GM23338 (cell line): Measurements from ENCODE around the gene RAB3GAP1. TPM values are rescaled to one million over a fixed set of nuclear protein-coding genes. Genes with fewer than 3 reads are reported as not detected.

ENCODE experiments used
- ATAC-seq: fragments of 200-7000 bp; cut with Tn5 transposase; 3 replicates; pipeline ENCODE4 v1.9.1; 2020
- DNase-seq: peaks from one replicate; pipeline ENCODE4 v3.0.0-alpha.2; 2015; ENCODE audit warnings: low spot score
- H2AFZ ChIP-seq: fragments of 200-600 bp; sonication (generic); 2 replicates; pipeline ENCODE4 v1.8.0; 2016; ENCODE audit warnings: antibody characterized with exemption, mild to moderate bottlenecking, moderate library complexity
- H3F3A ChIP-seq: fragments of 200-600 bp; sonication (generic); replicated peaks from 2 replicates; pipeline ENCODE4 v1.8.0; 2017; ENCODE audit warnings: antibody characterized with exemption, mixed run types, low read depth
- H3K27ac ChIP-seq: fragments of 200-600 bp; sonication (generic); 2 replicates; pipeline ENCODE4 v1.6.1; 2016; ENCODE audit warnings: low read depth
- H3K27me3 ChIP-seq: fragments of 200-600 bp; sonication (generic); 2 replicates; pipeline ENCODE4 v1.8.0; 2016; ENCODE audit warnings: mild to moderate bottlenecking, mixed run types, moderate library complexity; ENCODE audit not compliant: insufficient read depth
- H3K36me3 ChIP-seq: fragments of 200-600 bp; sonication (generic); 2 replicates; pipeline ENCODE4 v1.8.0; 2016; ENCODE audit warnings: mild to moderate bottlenecking; ENCODE audit not compliant: insufficient read depth
- H3K4me1 ChIP-seq: fragments of 200-600 bp; sonication (generic); 2 replicates; pipeline ENCODE4 v1.8.0; 2016; ENCODE audit warnings: mild to moderate bottlenecking, moderate library complexity; ENCODE audit not compliant: insufficient read depth
- H3K4me2 ChIP-seq: fragments of 200-600 bp; sonication (generic); 2 replicates; pipeline ENCODE4 v1.7.1; 2017; ENCODE audit warnings: mixed run types
- H3K4me3 ChIP-seq: fragments of 200-600 bp; sonication (generic); 2 replicates; pipeline ENCODE4 v1.6.1; 2016; ENCODE audit warnings: mixed run types
- H3K79me2 ChIP-seq: fragments of 200-600 bp; sonication (generic); replicated peaks from 2 replicates; pipeline ENCODE4 v1.8.0; 2017; ENCODE audit warnings: mild to moderate bottlenecking; ENCODE audit not compliant: insufficient read depth
- H3K9me2 ChIP-seq: fragments of 200-600 bp; sonication (generic); 2 replicates; pipeline ENCODE4 v1.8.0; 2017; ENCODE audit not compliant: insufficient read depth
- H4K20me1 ChIP-seq: fragments of 200-600 bp; sonication (generic); replicated peaks from 2 replicates; pipeline ENCODE4 v1.8.0; 2017; ENCODE audit warnings: mild to moderate bottlenecking; ENCODE audit not compliant: insufficient read depth
- H3K27ac Mint-ChIP-seq: 2 replicates; pipeline ENCODE4 v1.8.0; 2020; ENCODE audit warnings: inconsistent platforms, mild to moderate bottlenecking, moderate library complexity, mixed read lengths
- H3K27me3 Mint-ChIP-seq: 3 replicates; pipeline ENCODE4 v1.8.0; 2022; ENCODE audit warnings: low read depth, mild to moderate bottlenecking, moderate library complexity, mixed read lengths, inconsistent platforms; ENCODE audit not compliant: insufficient read depth, poor library complexity
- H3K36me3 Mint-ChIP-seq: 3 replicates; pipeline ENCODE4 v1.8.0; 2021; ENCODE audit warnings: low read depth, mild to moderate bottlenecking, inconsistent platforms, moderate library complexity, mixed read lengths
- H3K4me1 Mint-ChIP-seq: 3 replicates; pipeline ENCODE4 v1.8.0; 2020; ENCODE audit warnings: mild to moderate bottlenecking, inconsistent platforms, mixed read lengths
- H3K4me3 Mint-ChIP-seq: 3 replicates; pipeline ENCODE4 v1.8.0; 2021; ENCODE audit warnings: moderate library complexity, mild to moderate bottlenecking, inconsistent platforms, mixed read lengths
- H3K9me3 Mint-ChIP-seq: 3 replicates; pipeline ENCODE4 v1.8.0; 2020; ENCODE audit warnings: moderate library complexity, mild to moderate bottlenecking, inconsistent platforms, mixed read lengths
- CREB1 ChIP-seq: fragments of 250-450 bp; sonication (Bioruptor Pico); IDR thresholded peaks from 2 replicates; pipeline ENCODE4 v1.5.0; 2020; ENCODE audit warnings: low read depth, mild to moderate bottlenecking, moderate library complexity
- EZH2 ChIP-seq: fragments of 200-600 bp; sonication (generic); IDR thresholded peaks from one replicate; pipeline ENCODE4 v1.8.0; 2017; ENCODE audit warnings: antibody characterized with exemption, mild to moderate bottlenecking, low read depth; ENCODE audit not compliant: unreplicated experiment
- EZH2phosphoT487 ChIP-seq: fragments of 200-600 bp; sonication (generic); IDR thresholded peaks from one replicate; pipeline ENCODE4 v1.8.1; 2018; ENCODE audit warnings: antibody characterized with exemption; ENCODE audit not compliant: unreplicated experiment
- JUNB ChIP-seq: IDR thresholded peaks from one replicate; pipeline ENCODE4 v1.6.1; 2016; ENCODE audit warnings: antibody characterized with exemption; ENCODE audit not compliant: unreplicated experiment
- NANOG ChIP-seq: IDR thresholded peaks from 2 replicates; pipeline ENCODE4 v1.6.1; 2016; ENCODE audit warnings: antibody characterized with exemption, borderline replicate concordance
- POLR2AphosphoS5 ChIP-seq: IDR thresholded peaks from 2 replicates; pipeline ENCODE4 v1.6.1; 2016; ENCODE audit warnings: antibody characterized with exemption, low read depth
- STAT1 ChIP-seq: IDR thresholded peaks from one replicate; pipeline ENCODE4 v1.6.1; 2016; ENCODE audit warnings: antibody characterized with exemption; ENCODE audit not compliant: unreplicated experiment
- ZNF114 ChIP-seq: fragments of 250-450 bp; sonication (Bioruptor Pico); IDR thresholded peaks from 2 replicates; pipeline ENCODE4 v1.5.0; 2020; ENCODE audit warnings: mild to moderate bottlenecking, moderate library complexity
- ZNF331 ChIP-seq: fragments of 250-450 bp; sonication (Bioruptor Pico); IDR thresholded peaks from 2 replicates; pipeline ENCODE4 v1.5.0; 2020; ENCODE audit warnings: low read depth, mild to moderate bottlenecking, moderate library complexity
- polyA plus RNA-seq: library from polyadenylated mRNA; unstranded; fragments of >200 nt; fragmentation: Nextera tagmentation; extraction: Ambion mirVana; gene quantifications from 2 replicates; pipeline ENCODE4 v1.2.1, GENCODE V29; 2016
- total RNA-seq: library from RNA; depleted of rRNA; stranded (reverse); fragments of >200 nt; shearing (Covaris generic); gene quantifications from 2 replicates; pipeline ENCODE4 v1.2.3, GENCODE V29; 2014
- TF ChIP-seq, protein P1 (sequence below), 2 experiments: fragments of 200-600 bp in 1 of 2; sonication (generic) in 1 of 2; conservative IDR thresholded peaks; 2 replicates each; pipeline versions ENCODE4 v1.5.1 to v1.6.1; 2016 to 2017; ENCODE audit warnings: antibody characterized with exemption in 2 of 2, low read depth in 2 of 2, mild to moderate bottlenecking in 2 of 2, moderate library complexity in 1 of 2
- TF ChIP-seq, protein P2 (sequence below): IDR thresholded peaks from one replicate; pipeline ENCODE4 v1.6.1; 2018; ENCODE audit warnings: antibody characterized with exemption; ENCODE audit not compliant: unreplicated experiment
- TF ChIP-seq, protein P3 (sequence below): IDR thresholded peaks from 2 replicates; pipeline ENCODE4 v1.6.1; 2016; ENCODE audit warnings: antibody characterized with exemption
- TF ChIP-seq, protein P4 (sequence below): fragments of 250-450 bp; sonication (Bioruptor Pico); IDR thresholded peaks from 2 replicates; pipeline ENCODE4 v1.5.0; 2020; ENCODE audit warnings: mild to moderate bottlenecking, moderate library complexity

The RAB3GAP1 gene
- total and polyA plus RNA-seq, 2 experiments from 2014 or later: 22.5 to 40.4 TPM

DNA sequence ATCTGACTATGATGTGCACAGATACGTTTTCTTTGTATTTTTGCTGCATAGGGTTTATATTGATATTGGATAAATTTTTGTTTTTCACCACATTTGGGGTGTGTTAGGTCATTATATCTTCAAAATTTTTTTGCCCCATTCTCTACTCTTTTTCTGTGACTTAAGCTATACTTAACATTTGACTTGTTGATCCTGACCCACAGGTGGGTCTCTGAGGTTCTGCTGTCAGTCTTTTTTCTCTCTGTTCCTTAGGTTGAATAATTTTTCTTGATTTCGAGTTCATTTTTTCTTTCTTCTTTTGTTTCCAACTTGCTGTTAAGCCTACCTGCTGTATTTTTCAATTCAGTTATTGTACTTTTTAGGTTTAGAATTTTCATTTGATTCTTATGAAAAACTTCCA, 12.1 kb downstream of the RAB3GAP1 start:
- no peak overlapping the region for H3K4me3 Mint-ChIP-seq
- Histone ChIP-seq H3F3A (no peaks in the 10 kb centered on the region), H3K4me1 (no peaks in the 10 kb centered on the region), H3K27me3 (no peaks in the 10 kb centered on the region), H2AFZ (no peak overlapping the region), H3K27ac (no peak overlapping the region), H4K20me1 (peaks cover 13% of the 10 kb centered on the region), H3K9me2 (no peaks in the 10 kb centered on the region), H3K36me3 (peaks cover 3% of the 10 kb centered on the region), H3K4me3 (no peak overlapping the region), H3K4me2 (no peak overlapping the region), H3K79me2 (peaks cover 88% of the 10 kb centered on the region)
- ATAC-seq (no peak), DNase-seq (no peak)
- TF ChIP-seq ZNF114 (CRISPR knock-in tag) (no peak), POLR2AphosphoS5 (no peak), JUNB (no peak), EZH2phosphoT487 (no peak), STAT1 (no peak), NANOG (no peak), EZH2 (no peak), ZNF331 (no peak), CREB1 (CRISPR knock-in tag) (no peak)
- TF ChIP-seq, protein P1, sequence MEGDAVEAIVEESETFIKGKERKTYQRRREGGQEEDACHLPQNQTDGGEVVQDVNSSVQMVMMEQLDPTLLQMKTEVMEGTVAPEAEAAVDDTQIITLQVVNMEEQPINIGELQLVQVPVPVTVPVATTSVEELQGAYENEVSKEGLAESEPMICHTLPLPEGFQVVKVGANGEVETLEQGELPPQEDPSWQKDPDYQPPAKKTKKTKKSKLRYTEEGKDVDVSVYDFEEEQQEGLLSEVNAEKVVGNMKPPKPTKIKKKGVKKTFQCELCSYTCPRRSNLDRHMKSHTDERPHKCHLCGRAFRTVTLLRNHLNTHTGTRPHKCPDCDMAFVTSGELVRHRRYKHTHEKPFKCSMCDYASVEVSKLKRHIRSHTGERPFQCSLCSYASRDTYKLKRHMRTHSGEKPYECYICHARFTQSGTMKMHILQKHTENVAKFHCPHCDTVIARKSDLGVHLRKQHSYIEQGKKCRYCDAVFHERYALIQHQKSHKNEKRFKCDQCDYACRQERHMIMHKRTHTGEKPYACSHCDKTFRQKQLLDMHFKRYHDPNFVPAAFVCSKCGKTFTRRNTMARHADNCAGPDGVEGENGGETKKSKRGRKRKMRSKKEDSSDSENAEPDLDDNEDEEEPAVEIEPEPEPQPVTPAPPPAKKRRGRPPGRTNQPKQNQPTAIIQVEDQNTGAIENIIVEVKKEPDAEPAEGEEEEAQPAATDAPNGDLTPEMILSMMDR (conservative IDR thresholded peaks at IDR 0.05; ENCODE audit: low read depth in 2 of 2): no peak
- TF ChIP-seq, protein P2, sequence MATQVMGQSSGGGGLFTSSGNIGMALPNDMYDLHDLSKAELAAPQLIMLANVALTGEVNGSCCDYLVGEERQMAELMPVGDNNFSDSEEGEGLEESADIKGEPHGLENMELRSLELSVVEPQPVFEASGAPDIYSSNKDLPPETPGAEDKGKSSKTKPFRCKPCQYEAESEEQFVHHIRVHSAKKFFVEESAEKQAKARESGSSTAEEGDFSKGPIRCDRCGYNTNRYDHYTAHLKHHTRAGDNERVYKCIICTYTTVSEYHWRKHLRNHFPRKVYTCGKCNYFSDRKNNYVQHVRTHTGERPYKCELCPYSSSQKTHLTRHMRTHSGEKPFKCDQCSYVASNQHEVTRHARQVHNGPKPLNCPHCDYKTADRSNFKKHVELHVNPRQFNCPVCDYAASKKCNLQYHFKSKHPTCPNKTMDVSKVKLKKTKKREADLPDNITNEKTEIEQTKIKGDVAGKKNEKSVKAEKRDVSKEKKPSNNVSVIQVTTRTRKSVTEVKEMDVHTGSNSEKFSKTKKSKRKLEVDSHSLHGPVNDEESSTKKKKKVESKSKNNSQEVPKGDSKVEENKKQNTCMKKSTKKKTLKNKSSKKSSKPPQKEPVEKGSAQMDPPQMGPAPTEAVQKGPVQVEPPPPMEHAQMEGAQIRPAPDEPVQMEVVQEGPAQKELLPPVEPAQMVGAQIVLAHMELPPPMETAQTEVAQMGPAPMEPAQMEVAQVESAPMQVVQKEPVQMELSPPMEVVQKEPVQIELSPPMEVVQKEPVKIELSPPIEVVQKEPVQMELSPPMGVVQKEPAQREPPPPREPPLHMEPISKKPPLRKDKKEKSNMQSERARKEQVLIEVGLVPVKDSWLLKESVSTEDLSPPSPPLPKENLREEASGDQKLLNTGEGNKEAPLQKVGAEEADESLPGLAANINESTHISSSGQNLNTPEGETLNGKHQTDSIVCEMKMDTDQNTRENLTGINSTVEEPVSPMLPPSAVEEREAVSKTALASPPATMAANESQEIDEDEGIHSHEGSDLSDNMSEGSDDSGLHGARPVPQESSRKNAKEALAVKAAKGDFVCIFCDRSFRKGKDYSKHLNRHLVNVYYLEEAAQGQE: no peak
- TF ChIP-seq, protein P3, sequence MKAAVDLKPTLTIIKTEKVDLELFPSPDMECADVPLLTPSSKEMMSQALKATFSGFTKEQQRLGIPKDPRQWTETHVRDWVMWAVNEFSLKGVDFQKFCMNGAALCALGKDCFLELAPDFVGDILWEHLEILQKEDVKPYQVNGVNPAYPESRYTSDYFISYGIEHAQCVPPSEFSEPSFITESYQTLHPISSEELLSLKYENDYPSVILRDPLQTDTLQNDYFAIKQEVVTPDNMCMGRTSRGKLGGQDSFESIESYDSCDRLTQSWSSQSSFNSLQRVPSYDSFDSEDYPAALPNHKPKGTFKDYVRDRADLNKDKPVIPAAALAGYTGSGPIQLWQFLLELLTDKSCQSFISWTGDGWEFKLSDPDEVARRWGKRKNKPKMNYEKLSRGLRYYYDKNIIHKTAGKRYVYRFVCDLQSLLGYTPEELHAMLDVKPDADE: no peak
- TF ChIP-seq, protein P4, sequence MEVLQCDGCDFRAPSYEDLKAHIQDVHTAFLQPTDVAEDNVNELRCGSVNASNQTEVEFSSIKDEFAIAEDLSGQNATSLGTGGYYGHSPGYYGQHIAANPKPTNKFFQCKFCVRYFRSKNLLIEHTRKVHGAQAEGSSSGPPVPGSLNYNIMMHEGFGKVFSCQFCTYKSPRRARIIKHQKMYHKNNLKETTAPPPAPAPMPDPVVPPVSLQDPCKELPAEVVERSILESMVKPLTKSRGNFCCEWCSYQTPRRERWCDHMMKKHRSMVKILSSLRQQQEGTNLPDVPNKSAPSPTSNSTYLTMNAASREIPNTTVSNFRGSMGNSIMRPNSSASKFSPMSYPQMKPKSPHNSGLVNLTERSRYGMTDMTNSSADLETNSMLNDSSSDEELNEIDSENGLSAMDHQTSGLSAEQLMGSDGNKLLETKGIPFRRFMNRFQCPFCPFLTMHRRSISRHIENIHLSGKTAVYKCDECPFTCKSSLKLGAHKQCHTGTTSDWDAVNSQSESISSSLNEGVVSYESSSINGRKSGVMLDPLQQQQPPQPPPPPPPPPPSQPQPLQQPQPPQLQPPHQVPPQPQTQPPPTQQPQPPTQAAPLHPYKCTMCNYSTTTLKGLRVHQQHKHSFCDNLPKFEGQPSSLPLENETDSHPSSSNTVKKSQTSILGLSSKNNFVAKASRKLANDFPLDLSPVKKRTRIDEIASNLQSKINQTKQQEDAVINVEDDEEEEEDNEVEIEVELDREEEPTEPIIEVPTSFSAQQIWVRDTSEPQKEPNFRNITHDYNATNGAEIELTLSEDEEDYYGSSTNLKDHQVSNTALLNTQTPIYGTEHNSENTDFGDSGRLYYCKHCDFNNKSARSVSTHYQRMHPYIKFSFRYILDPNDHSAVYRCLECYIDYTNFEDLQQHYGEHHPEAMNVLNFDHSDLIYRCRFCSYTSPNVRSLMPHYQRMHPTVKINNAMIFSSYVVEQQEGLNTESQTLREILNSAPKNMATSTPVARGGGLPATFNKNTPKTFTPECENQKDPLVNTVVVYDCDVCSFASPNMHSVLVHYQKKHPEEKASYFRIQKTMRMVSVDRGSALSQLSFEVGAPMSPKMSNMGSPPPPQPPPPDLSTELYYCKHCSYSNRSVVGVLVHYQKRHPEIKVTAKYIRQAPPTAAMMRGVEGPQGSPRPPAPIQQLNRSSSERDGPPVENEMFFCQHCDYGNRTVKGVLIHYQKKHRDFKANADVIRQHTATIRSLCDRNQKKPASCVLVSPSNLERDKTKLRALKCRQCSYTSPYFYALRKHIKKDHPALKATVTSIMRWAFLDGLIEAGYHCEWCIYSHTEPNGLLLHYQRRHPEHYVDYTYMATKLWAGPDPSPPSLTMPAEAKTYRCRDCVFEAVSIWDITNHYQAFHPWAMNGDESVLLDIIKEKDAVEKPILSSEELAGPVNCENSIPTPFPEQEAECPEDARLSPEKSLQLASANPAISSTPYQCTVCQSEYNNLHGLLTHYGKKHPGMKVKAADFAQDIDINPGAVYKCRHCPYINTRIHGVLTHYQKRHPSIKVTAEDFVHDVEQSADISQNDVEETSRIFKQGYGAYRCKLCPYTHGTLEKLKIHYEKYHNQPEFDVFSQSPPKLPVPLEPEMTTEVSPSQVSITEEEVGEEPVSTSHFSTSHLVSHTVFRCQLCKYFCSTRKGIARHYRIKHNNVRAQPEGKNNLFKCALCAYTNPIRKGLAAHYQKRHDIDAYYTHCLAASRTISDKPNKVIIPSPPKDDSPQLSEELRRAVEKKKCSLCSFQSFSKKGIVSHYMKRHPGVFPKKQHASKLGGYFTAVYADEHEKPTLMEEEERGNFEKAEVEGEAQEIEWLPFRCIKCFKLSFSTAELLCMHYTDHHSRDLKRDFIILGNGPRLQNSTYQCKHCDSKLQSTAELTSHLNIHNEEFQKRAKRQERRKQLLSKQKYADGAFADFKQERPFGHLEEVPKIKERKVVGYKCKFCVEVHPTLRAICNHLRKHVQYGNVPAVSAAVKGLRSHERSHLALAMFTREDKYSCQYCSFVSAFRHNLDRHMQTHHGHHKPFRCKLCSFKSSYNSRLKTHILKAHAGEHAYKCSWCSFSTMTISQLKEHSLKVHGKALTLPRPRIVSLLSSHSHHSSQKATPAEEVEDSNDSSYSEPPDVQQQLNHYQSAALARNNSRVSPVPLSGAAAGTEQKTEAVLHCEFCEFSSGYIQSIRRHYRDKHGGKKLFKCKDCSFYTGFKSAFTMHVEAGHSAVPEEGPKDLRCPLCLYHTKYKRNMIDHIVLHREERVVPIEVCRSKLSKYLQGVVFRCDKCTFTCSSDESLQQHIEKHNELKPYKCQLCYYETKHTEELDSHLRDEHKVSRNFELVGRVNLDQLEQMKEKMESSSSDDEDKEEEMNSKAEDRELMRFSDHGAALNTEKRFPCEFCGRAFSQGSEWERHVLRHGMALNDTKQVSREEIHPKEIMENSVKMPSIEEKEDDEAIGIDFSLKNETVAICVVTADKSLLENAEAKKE: no peak
- peaks cover 65% of the 10 kb centered on the region for H3K36me3 Mint-ChIP-seq
- no peaks in the 10 kb centered on the region for H3K27me3 Mint-ChIP-seq
- no peaks in the 10 kb centered on the region for H3K4me1 Mint-ChIP-seq
- H3K27ac Mint-ChIP-seq: 0 out of 2 replicates have a peak overlapping the region, but pooled peaks have one; percentile 0
- peaks cover 8% of the 10 kb centered on the region for H3K9me3 Mint-ChIP-seq
